HEK293 (cell line): ENCODE measurements around the gene LHX4.

Experiments
- CTCF ChIA-PET: fragments of 350-600 bp; formaldehyde crosslinking; extraction: SDS; loops from one replicate; lab custom pipeline; 2021; ENCODE audit warnings: antibody characterized with exemption; lab: Yijun Ruan, JAX
- POLR2A ChIA-PET: fragments of 300-600 bp; formaldehyde crosslinking; extraction: SDS; loops from one replicate; lab custom pipeline; 2020; ENCODE audit warnings: antibody characterized with exemption, inconsistent platforms; lab: Yijun Ruan, JAX
- H3K27ac ChIP-seq: fragments of 200-500 bp; sonication (Bioruptor generic); 2 replicates; pipeline ENCODE4 v1.5.1; 2014; ENCODE audit warnings: low read depth, low read length, control low read depth, inconsistent platforms; ENCODE audit errors: extremely low read depth
- H3K36me3 ChIP-seq, 2 experiments: fragments of 200-500 bp in 1 of 2; sonication (Bioruptor generic) in 1 of 2; 1 replicate in 1 of 2; 2 replicates in 1 of 2; pipeline ENCODE4 v1.5.1; 2014 to 2017; ENCODE audit warnings: inconsistent platforms in 2 of 2, low read length in 2 of 2; ENCODE audit not compliant: control insufficient read depth in 2 of 2, insufficient read depth in 1 of 2
- H3K4me1 ChIP-seq: fragments of 200-500 bp; sonication (Bioruptor generic); 2 replicates; pipeline ENCODE4 v1.5.1; 2014; ENCODE audit warnings: mild to moderate bottlenecking, low read length, inconsistent platforms; ENCODE audit not compliant: control insufficient read depth, insufficient read depth
- H3K4me3 ChIP-seq: 2 replicates; pipeline ENCODE4 v1.5.1; 2011; ENCODE audit warnings: low read depth, mild to moderate bottlenecking, control low read depth, low read length, moderate library complexity
- H3K9me3 ChIP-seq: fragments of 200-500 bp; sonication (Bioruptor generic); 2 replicates; pipeline ENCODE4 v1.5.1; 2014; ENCODE audit warnings: low read depth, low read length, inconsistent platforms; ENCODE audit not compliant: control insufficient read depth, insufficient read depth
- AEBP2 ChIP-seq: fragments of 450-650 bp; formaldehyde crosslinking; IDR thresholded peaks from 2 replicates; pipeline ENCODE4 v1.5.1; 2016; ENCODE audit warnings: missing biosample characterization, missing genetic modification characterization, borderline replicate concordance
- HIC1 ChIP-seq: fragments of 450-650 bp; formaldehyde crosslinking; IDR thresholded peaks from 2 replicates; pipeline ENCODE4 v1.5.1; 2016; ENCODE audit warnings: missing biosample characterization, missing genetic modification characterization
- HOXD13 ChIP-seq: sonication (generic); formaldehyde crosslinking; IDR thresholded peaks from 2 replicates; pipeline ENCODE4 v1.8.0; 2022; ENCODE audit warnings: missing genetic modification reagents, borderline replicate concordance
- MZF1 ChIP-seq: fragments of 450-650 bp; formaldehyde crosslinking; IDR thresholded peaks from 2 replicates; pipeline ENCODE4 v1.5.1; 2017; ENCODE audit warnings: missing biosample characterization, missing genetic modification characterization, borderline replicate concordance
- TCF7L2 ChIP-seq: IDR thresholded peaks from 2 replicates; pipeline ENCODE4 v1.6.1; 2011; ENCODE audit warnings: low read depth, mild to moderate bottlenecking, inconsistent platforms, low read length, moderate library complexity, borderline replicate concordance
- ZBTB6 ChIP-seq: fragments of 450-650 bp; formaldehyde crosslinking; IDR thresholded peaks from 2 replicates; pipeline ENCODE4 v1.5.1; 2017; ENCODE audit warnings: missing biosample characterization, missing genetic modification characterization
- ZNF112 ChIP-seq: fragments of 450-650 bp; formaldehyde crosslinking; IDR thresholded peaks from 2 replicates; pipeline ENCODE4 v1.5.0; 2017; ENCODE audit warnings: missing biosample characterization, missing genetic modification characterization
- ZNF157 ChIP-seq: fragments of 450-650 bp; formaldehyde crosslinking; IDR thresholded peaks from 2 replicates; pipeline ENCODE4 v1.5.1; 2016; ENCODE audit warnings: missing biosample characterization, missing genetic modification characterization
- ZNF19 ChIP-seq: fragments of 450-650 bp; formaldehyde crosslinking; IDR thresholded peaks from 2 replicates; pipeline ENCODE4; 2016; ENCODE audit warnings: missing biosample characterization, missing genetic modification characterization, low read depth
- ZNF2 ChIP-seq: fragments of 450-650 bp; formaldehyde crosslinking; IDR thresholded peaks from 2 replicates; pipeline ENCODE4 v1.5.1; 2016; ENCODE audit warnings: missing biosample characterization, missing genetic modification characterization
- ZNF211 ChIP-seq: fragments of 450-650 bp; formaldehyde crosslinking; IDR thresholded peaks from 2 replicates; pipeline ENCODE4 v1.5.1; 2016; ENCODE audit warnings: low read depth, missing biosample characterization, missing genetic modification characterization
- ZNF221 ChIP-seq: fragments of 450-650 bp; formaldehyde crosslinking; IDR thresholded peaks from 2 replicates; pipeline ENCODE4 v1.5.1; 2017; ENCODE audit warnings: missing biosample characterization, missing genetic modification characterization, borderline replicate concordance
- ZNF239 ChIP-seq: fragments of 450-650 bp; formaldehyde crosslinking; IDR thresholded peaks from 2 replicates; pipeline ENCODE4 v1.5.1; 2016; ENCODE audit warnings: missing biosample characterization, missing genetic modification characterization
- ZNF24 ChIP-seq: fragments of 450-650 bp; formaldehyde crosslinking; IDR thresholded peaks from 2 replicates; pipeline ENCODE4 v1.5.1; 2016; ENCODE audit warnings: missing biosample characterization, missing genetic modification characterization
- ZNF335 ChIP-seq: fragments of 450-650 bp; formaldehyde crosslinking; conservative IDR thresholded peaks from 2 replicates; pipeline ENCODE4 v1.5.1; 2016; ENCODE audit warnings: missing biosample characterization, missing genetic modification characterization
- ZNF341 ChIP-seq: fragments of 450-650 bp; formaldehyde crosslinking; IDR thresholded peaks from 2 replicates; pipeline ENCODE4; 2016; ENCODE audit warnings: low read depth, missing biosample characterization, missing genetic modification characterization
- ZNF391 ChIP-seq: fragments of 450-650 bp; formaldehyde crosslinking; IDR thresholded peaks from 2 replicates; pipeline ENCODE4 v1.5.1; 2016; ENCODE audit warnings: low read depth, missing biosample characterization, missing genetic modification characterization, borderline replicate concordance
- ZNF530 ChIP-seq: fragments of 450-650 bp; formaldehyde crosslinking; IDR thresholded peaks from 2 replicates; pipeline ENCODE4 v1.5.1; 2016; ENCODE audit warnings: low read depth, missing biosample characterization, missing genetic modification characterization
- ZNF544 ChIP-seq: fragments of 450-650 bp; formaldehyde crosslinking; IDR thresholded peaks from 2 replicates; pipeline ENCODE4 v1.5.0; 2017; ENCODE audit warnings: missing biosample characterization, missing genetic modification characterization
- ZNF610 ChIP-seq: fragments of 450-650 bp; formaldehyde crosslinking; IDR thresholded peaks from 2 replicates; pipeline ENCODE4 v1.5.1; 2016; ENCODE audit warnings: missing biosample characterization, missing genetic modification characterization, borderline replicate concordance
- ZNF626 ChIP-seq: fragments of 450-650 bp; sonication (Bioruptor Pico); formaldehyde crosslinking; IDR thresholded peaks from 2 replicates; pipeline ENCODE4 v1.5.1; 2018; ENCODE audit warnings: missing biosample characterization, missing genetic modification characterization, inconsistent platforms
- ZNF747 ChIP-seq: fragments of 450-650 bp; formaldehyde crosslinking; IDR thresholded peaks from 2 replicates; pipeline ENCODE4 v1.5.1; 2016; ENCODE audit warnings: missing biosample characterization, missing genetic modification characterization
- ZNF76 ChIP-seq: fragments of 450-650 bp; formaldehyde crosslinking; IDR thresholded peaks from 2 replicates; pipeline ENCODE4; 2016; ENCODE audit warnings: low read depth, missing biosample characterization, missing genetic modification characterization, borderline replicate concordance
- TF ChIP-seq, protein P1 (sequence below): fragments of 450-650 bp; formaldehyde crosslinking; IDR thresholded peaks from 2 replicates; pipeline ENCODE4 v1.5.1; 2017; ENCODE audit warnings: missing biosample characterization, missing genetic modification characterization

LHX4 gene

DNA sequence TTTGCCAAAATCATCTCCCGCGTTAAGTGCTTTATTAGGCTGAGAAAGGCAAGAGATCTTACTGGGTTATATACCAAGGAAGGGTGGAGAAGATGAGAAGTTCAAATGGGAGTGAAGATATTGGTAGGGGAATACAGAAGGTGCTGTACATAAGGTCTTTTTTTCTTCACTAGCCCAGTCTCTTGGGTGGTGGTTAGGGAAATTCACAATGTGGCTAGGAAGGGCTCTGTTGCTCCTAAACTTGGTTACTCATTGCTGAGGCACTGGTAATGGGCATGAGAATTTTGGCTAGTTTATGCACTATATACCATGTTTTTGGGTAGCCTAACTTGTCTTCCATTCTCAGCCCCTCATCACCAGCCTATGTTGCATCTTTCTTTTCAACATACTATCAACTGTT lies 50.6 kb downstream of the LHX4 start:
- no peaks in the 10 kb centered on the region for H3K9me3 ChIP-seq
- TF ChIP-seq, protein P1, sequence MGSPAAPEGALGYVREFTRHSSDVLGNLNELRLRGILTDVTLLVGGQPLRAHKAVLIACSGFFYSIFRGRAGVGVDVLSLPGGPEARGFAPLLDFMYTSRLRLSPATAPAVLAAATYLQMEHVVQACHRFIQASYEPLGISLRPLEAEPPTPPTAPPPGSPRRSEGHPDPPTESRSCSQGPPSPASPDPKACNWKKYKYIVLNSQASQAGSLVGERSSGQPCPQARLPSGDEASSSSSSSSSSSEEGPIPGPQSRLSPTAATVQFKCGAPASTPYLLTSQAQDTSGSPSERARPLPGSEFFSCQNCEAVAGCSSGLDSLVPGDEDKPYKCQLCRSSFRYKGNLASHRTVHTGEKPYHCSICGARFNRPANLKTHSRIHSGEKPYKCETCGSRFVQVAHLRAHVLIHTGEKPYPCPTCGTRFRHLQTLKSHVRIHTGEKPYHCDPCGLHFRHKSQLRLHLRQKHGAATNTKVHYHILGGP (tag by site-specific recombination) = no peak
- no peak for TF ChIP-seq HOXD13 (CRISPR knock-in tag)
- no peak for TF ChIP-seq ZNF335 (tag by site-specific recombination)
- no peak for TF ChIP-seq ZNF19
- TF ChIP-seq ZNF157 (tag by site-specific recombination) = no peak
- TF ChIP-seq AEBP2 = no peak
- TF ChIP-seq ZNF391 (tag by site-specific recombination) = no peak
- no peak for TF ChIP-seq ZNF747 (tag by site-specific recombination)
- no peak for TF ChIP-seq TCF7L2
- no peak for TF ChIP-seq ZNF112
- no peak for TF ChIP-seq ZNF24
- no peak for TF ChIP-seq ZBTB6 (tag by site-specific recombination)
- TF ChIP-seq HIC1 (tag by site-specific recombination) = no peak
- H3K4me1 ChIP-seq = peaks cover 14% of the 10 kb centered on the region; the same call in 1 of the 2 replicates
- POLR2A ChIA-PET = no interaction called here
- CTCF ChIA-PET = interaction anchor here (0.6 to 0.9 kb wide), 2 partner anchors 32 to 1177 kb away, joined by 3 to 6 read pairs; no protein-coding TSS in a partner anchor
- no peak overlapping the region for H3K27ac ChIP-seq
- H3K4me3 ChIP-seq = no peak overlapping the region
- peaks cover 7 to 42% of the 10 kb centered on the region in 2 experiments; a peak in 2 of 3 replicates for H3K36me3 ChIP-seq

DNA sequence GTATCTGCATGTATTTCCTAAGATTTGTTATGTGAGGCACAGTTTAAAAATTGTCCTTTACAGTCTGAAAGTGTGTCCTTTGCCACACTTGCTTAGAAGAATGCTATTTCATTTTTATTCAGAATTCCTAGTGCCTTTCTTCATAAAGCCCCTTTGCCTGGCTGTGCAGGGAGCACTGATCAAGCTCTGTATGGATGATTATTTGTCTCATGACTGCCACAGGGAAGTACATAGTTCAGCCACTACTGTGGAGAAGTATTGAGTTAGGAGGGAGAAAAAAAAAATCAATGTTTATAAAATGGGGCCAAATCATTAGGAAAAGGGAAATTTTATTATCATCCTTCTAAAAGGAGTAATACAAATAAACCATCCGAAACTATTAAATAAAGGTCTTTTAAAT lies 51.4 kb downstream of the LHX4 start:
- Histone ChIP-seq H3K36me3 (peaks cover 7 to 37% of the 10 kb centered on the region in 2 experiments; a peak in 2 of 3 replicates), H3K9me3 (no peaks in the 10 kb centered on the region), H3K4me1 (peaks cover 14% of the 10 kb centered on the region; the same call in 1 of the 2 replicates), H3K4me3 (no peak overlapping the region), H3K27ac (no peak overlapping the region)
- CTCF ChIA-PET = interaction anchor here (0.5 kb wide), 1 partner anchor 476 kb away, joined by 4 read pairs; no protein-coding TSS in a partner anchor
- POLR2A ChIA-PET = no interaction called here
- no peak for TF ChIP-seq ZNF626 (tag by site-specific recombination)
- TF ChIP-seq ZNF76 = no peak
- no peak for TF ChIP-seq ZNF239 (tag by site-specific recombination)
- no peak for TF ChIP-seq ZNF544 (tag by site-specific recombination)
- TF ChIP-seq ZNF2 = no peak
- TF ChIP-seq ZNF341 = no peak
- no peak for TF ChIP-seq ZNF211 (tag by site-specific recombination)
- no peak for TF ChIP-seq ZNF610 (tag by site-specific recombination)
- TF ChIP-seq ZNF221 (tag by site-specific recombination) = no peak
- TF ChIP-seq MZF1 (tag by site-specific recombination) = no peak
- TF ChIP-seq ZNF530 = no peak
